Colonic mucosa (tissue), 4 donors: ENCODE results near the gene IQCC. TPM values are rescaled to one million over a fixed set of nuclear protein-coding genes. Genes with fewer than 3 reads are reported as not detected.

ENCODE experiments used
- DNase-seq: peaks from one replicate; pipeline ENCODE4 v3.0.0-alpha.2; 2020
- H3K27ac ChIP-seq: fragments of 200-600 bp; one replicate; pipeline ENCODE4 v1.8.0; 2021
- H3K27me3 ChIP-seq: fragments of 200-600 bp; one replicate; pipeline ENCODE4 v1.8.0; 2021
- H3K36me3 ChIP-seq: fragments of 200-600 bp; one replicate; pipeline ENCODE4 v1.8.0; 2021
- H3K4me1 ChIP-seq: fragments of 200-600 bp; one replicate; pipeline ENCODE4 v1.8.0; 2021; ENCODE audit warnings: mild to moderate bottlenecking
- H3K4me3 ChIP-seq: fragments of 200-600 bp; one replicate; pipeline ENCODE4 v1.8.0; 2021
- H3K9ac ChIP-seq, 2 donors: one replicate each; pipeline ENCODE4 v1.7.0; 2013; ENCODE audit warnings: control low read depth in 2 of 2, low read depth in 2 of 2, low read length in 2 of 2
- H3K9me3 ChIP-seq: fragments of 200-600 bp; one replicate; pipeline ENCODE4 v1.8.0; 2021
- CTCF ChIP-seq: fragments of 200-600 bp; IDR thresholded peaks from one replicate; pipeline ENCODE4 v1.8.0; 2022; ENCODE audit warnings: antibody characterized with exemption, mild to moderate bottlenecking
- intact Hi-C: fragments of 100-400 bp; cut with DNase I; formaldehyde crosslinking; loops from one replicate; pipeline ENCODE4 v1.14.1; 2022
- total RNA-seq, 2 donors: library from RNA; stranded (reverse); fragmentation: NEBNext Ultra II Directional in 1 of 2; extraction: Animal tissue kit (Norgen Biotek cat#: 25700) in 1 of 2; gene quantifications; one replicate each; pipeline ENCODE4 v1.2.1, GENCODE V29; 2021
- donor health status: healthy.
- donor health status: DM: no; HTN: no; CAD: no.
- donor health status: DM: no; HTN: no; CAD: no.

Gene IQCC
- total RNA-seq, 2 donors from 2014 or later = 1.8 to 4.3 TPM

- TF ChIP-seq CTCF = no peak
- no peak overlapping the region for H3K9ac ChIP-seq
- H3K36me3 ChIP-seq = peaks cover 63% of the 10 kb centered on the region
- intact Hi-C loops = no loop called here
- no peaks in the 10 kb centered on the region for H3K27me3 ChIP-seq
- H3K27ac ChIP-seq = no peak overlapping the region
- H3K4me3 ChIP-seq = no peak overlapping the region
- H3K9me3 ChIP-seq = no peaks in the 10 kb centered on the region
- H3K4me1 ChIP-seq = no peaks in the 10 kb centered on the region
- no peak for DNase-seq
Measured at GRCh38 chr1:32187850-32188249, 17.6 kb upstream of the IQCC start.

DNA sequence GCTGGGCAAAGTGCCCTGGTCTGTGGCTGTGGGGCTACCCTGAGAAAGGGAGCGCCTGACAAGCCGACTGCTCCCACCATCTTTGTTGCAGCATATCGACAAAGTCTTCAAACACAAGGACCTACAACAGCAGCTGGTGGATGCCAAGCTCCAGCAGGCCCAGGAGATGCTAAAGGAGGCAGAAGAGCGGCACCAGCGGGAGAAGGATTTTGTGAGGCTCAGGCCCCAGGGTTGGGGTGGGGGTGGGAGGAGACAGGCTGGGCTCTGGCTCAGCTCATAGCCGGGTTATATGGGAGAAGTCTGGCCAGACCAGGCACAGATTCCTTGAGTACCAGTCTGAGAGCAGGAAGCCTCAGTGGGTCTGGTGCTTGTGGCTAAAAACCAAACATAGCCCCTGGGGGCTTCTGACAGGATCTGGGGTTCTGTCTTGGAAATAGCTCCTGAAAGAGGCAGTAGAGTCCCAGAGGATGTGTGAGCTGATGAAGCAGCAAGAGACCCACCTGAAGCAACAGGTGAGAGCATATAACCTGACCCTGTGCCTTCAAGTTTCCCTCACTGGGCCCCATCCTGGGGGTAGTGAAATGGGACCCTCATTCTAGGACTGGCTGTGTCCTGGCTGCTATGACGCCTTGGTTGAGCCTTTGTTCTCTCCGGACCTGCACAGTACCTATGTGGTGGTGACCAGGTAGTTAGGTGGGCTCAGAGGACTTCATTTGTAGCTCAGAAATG is 13.1 kb upstream of the IQCC start:
- no peak overlapping the region for H3K27ac ChIP-seq
- no peak overlapping the region for H3K9ac ChIP-seq
- TF ChIP-seq CTCF = no peak
- no peak for DNase-seq
- no peak overlapping the region for H3K4me3 ChIP-seq
- H3K9me3 ChIP-seq = no peaks in the 10 kb centered on the region
- peaks cover 76% of the 10 kb centered on the region for H3K36me3 ChIP-seq
- intact Hi-C loops = no loop called here
- H3K27me3 ChIP-seq = no peaks in the 10 kb centered on the region
- H3K4me1 ChIP-seq = no peaks in the 10 kb centered on the region

DNA sequence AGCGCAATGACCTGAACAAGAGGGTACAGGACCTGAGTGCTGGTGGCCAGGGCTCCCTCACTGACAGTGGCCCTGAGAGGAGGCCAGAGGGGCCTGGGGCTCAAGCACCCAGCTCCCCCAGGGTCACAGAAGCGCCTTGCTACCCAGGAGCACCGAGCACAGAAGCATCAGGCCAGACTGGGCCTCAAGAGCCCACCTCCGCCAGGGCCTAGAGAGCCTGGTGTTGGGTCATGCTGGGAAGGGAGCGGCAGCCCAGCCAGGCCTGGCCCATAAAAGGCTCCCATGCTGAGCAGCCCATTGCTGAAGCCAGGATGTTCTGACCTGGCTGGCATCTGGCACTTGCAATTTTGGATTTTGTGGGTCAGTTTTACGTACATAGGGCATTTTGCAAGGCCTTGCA is 10.5 kb upstream of the IQCC start:
- peaks cover 54% of the 10 kb centered on the region for H3K36me3 ChIP-seq
- H3K9ac ChIP-seq = no peak overlapping the region
- TF ChIP-seq CTCF = no peak
- H3K9me3 ChIP-seq = no peaks in the 10 kb centered on the region
- H3K27me3 ChIP-seq = no peaks in the 10 kb centered on the region
- DNase-seq = no peak
- no peaks in the 10 kb centered on the region for H3K4me1 ChIP-seq
- intact Hi-C loops = no loop called here
- H3K4me3 ChIP-seq = no peak overlapping the region
- H3K27ac ChIP-seq = no peak overlapping the region

GRCh38 chr1:32195531-32195930 is 9.9 kb upstream of the IQCC start:
- no peak for DNase-seq
- intact Hi-C loops = no loop called here

GRCh38 chr1:32195972-32196823 is 9.3 kb upstream of the IQCC start:
- H3K4me3 ChIP-seq = no peak overlapping the region
- intact Hi-C loops = no loop called here
- no peaks in the 10 kb centered on the region for H3K27me3 ChIP-seq
- peaks cover 43% of the 10 kb centered on the region for H3K36me3 ChIP-seq
- no peaks in the 10 kb centered on the region for H3K9me3 ChIP-seq
- DNase-seq = no peak
- H3K9ac ChIP-seq = no peak overlapping the region
- no peak overlapping the region for H3K27ac ChIP-seq
- H3K4me1 ChIP-seq = peaks cover under 1% of the 10 kb centered on the region
- TF ChIP-seq CTCF = no peak

More at GRCh38 chr1:32195531-32195930, 9.9 kb upstream of the IQCC start:
- Histone ChIP-seq H3K27me3 (no peaks in the 10 kb centered on the region), H3K4me3 (no peak overlapping the region), H3K4me1 (no peaks in the 10 kb centered on the region), H3K9me3 (no peaks in the 10 kb centered on the region), H3K36me3 (peaks cover 48% of the 10 kb centered on the region), H3K27ac (no peak overlapping the region), H3K9ac (no peak overlapping the region)
- no peak for TF ChIP-seq CTCF
